ENCODE measurements around the gene NRXN3. TPM values are rescaled to one million over a fixed set of nuclear protein-coding genes. Genes with fewer than 3 reads are reported as not detected.

NRXN3 gene
- total RNA-seq, 2 experiments from 2014 or later: not detected

GRCh38 chr14:79639613-79640012 lies 1469.4 kb downstream of the NRXN3 start:
- intact Hi-C loops (cut with micrococcal nuclease): no loop called here
- Mint-ChIP-seq H3K4me1 (ENCODE audit: low read depth) (no peaks in the 10 kb centered on the region), H3K27me3 (no peaks in the 10 kb centered on the region), H3K9me3 (no peaks in the 10 kb centered on the region), H3K36me3 (no peaks in the 10 kb centered on the region), H3K27ac (no peak overlapping the region), H3K4me3 (no peak overlapping the region)
- no peak for DNase-seq
- CTCF ChIA-PET: no interaction called here
- POLR2A ChIA-PET: no interaction called here

GRCh38 chr14:79641371-79641770 lies 1471.2 kb downstream of the NRXN3 start:
- no peak for DNase-seq
- H3K4me1 Mint-ChIP-seq (ENCODE audit: low read depth): no peaks in the 10 kb centered on the region
- no peaks in the 10 kb centered on the region for H3K27me3 Mint-ChIP-seq
- ChIA-PET POLR2A (no interaction called here), CTCF (no interaction called here)
- intact Hi-C loops (cut with micrococcal nuclease): no loop called here
- no peaks in the 10 kb centered on the region for H3K9me3 Mint-ChIP-seq
- H3K4me3 Mint-ChIP-seq: no peak overlapping the region
- H3K27ac Mint-ChIP-seq: no peak overlapping the region
- no peaks in the 10 kb centered on the region for H3K36me3 Mint-ChIP-seq

GRCh38 chr14:79643132-79643531 lies 1473.0 kb downstream of the NRXN3 start:
- no peaks in the 10 kb centered on the region for H3K27me3 Mint-ChIP-seq
- H3K36me3 Mint-ChIP-seq: no peaks in the 10 kb centered on the region
- CTCF ChIA-PET: no interaction called here
- no peak overlapping the region for H3K4me3 Mint-ChIP-seq
- intact Hi-C loops (cut with micrococcal nuclease): no loop called here
- POLR2A ChIA-PET: no interaction called here
- H3K27ac Mint-ChIP-seq: no peak overlapping the region
- DNase-seq: no peak
- H3K4me1 Mint-ChIP-seq (ENCODE audit: low read depth): no peaks in the 10 kb centered on the region
- no peaks in the 10 kb centered on the region for H3K9me3 Mint-ChIP-seq

GRCh38 chr14:79645753-79646362 lies 1475.7 kb downstream of the NRXN3 start:
- DNase-seq: no peak
- no peaks in the 10 kb centered on the region for H3K4me1 Mint-ChIP-seq (ENCODE audit: low read depth)
- CTCF ChIA-PET: no interaction called here
- no peaks in the 10 kb centered on the region for H3K9me3 Mint-ChIP-seq
- H3K36me3 Mint-ChIP-seq: no peaks in the 10 kb centered on the region
- POLR2A ChIA-PET: no interaction called here
- H3K27ac Mint-ChIP-seq: no peak overlapping the region
- H3K27me3 Mint-ChIP-seq: no peaks in the 10 kb centered on the region
- intact Hi-C loops (cut with micrococcal nuclease): no loop called here
- H3K4me3 Mint-ChIP-seq: no peak overlapping the region

- Mint-ChIP-seq H3K27ac (no peak overlapping the region), H3K4me1 (ENCODE audit: low read depth) (no peaks in the 10 kb centered on the region), H3K4me3 (no peak overlapping the region), H3K36me3 (no peaks in the 10 kb centered on the region), H3K27me3 (no peaks in the 10 kb centered on the region), H3K9me3 (no peaks in the 10 kb centered on the region)
- POLR2A ChIA-PET: no interaction called here
- no peak for DNase-seq
- CTCF ChIA-PET: interaction anchor here (0.6 kb wide), 1 partner anchor 1201 kb away, joined by 3 read pairs; no protein-coding TSS in a partner anchor
- intact Hi-C loops (cut with micrococcal nuclease): no loop called here
Measured at GRCh38 chr14:79649856-79650255, 1479.7 kb downstream of the NRXN3 start.

- intact Hi-C loops (cut with micrococcal nuclease): loop anchor here (2.0 kb wide), 1 partner anchor 16 kb away; no protein-coding TSS in a partner anchor
- ChIA-PET CTCF (no interaction called here), POLR2A (no interaction called here)
- Mint-ChIP-seq H3K27ac (no peak overlapping the region), H3K4me3 (no peak overlapping the region), H3K27me3 (no peaks in the 10 kb centered on the region), H3K36me3 (no peaks in the 10 kb centered on the region), H3K4me1 (ENCODE audit: low read depth) (no peaks in the 10 kb centered on the region), H3K9me3 (no peaks in the 10 kb centered on the region)
- no peak for DNase-seq
Measured at GRCh38 chr14:79652513-79653307, 1482.5 kb downstream of the NRXN3 start.

- Mint-ChIP-seq H3K4me3 (no peak overlapping the region), H3K36me3 (no peaks in the 10 kb centered on the region), H3K4me1 (ENCODE audit: low read depth) (no peaks in the 10 kb centered on the region), H3K9me3 (no peaks in the 10 kb centered on the region), H3K27me3 (no peaks in the 10 kb centered on the region), H3K27ac (no peak overlapping the region)
- intact Hi-C loops (cut with micrococcal nuclease): no loop called here
- ChIA-PET CTCF (no interaction called here), POLR2A (no interaction called here)
- DNase-seq: no peak
Measured at GRCh38 chr14:79656056-79656455, 1485.9 kb downstream of the NRXN3 start.

GRCh38 chr14:79656496-79656895 lies 1486.3 kb downstream of the NRXN3 start:
- CTCF ChIA-PET: no interaction called here
- H3K36me3 Mint-ChIP-seq: no peaks in the 10 kb centered on the region
- H3K4me3 Mint-ChIP-seq: no peak overlapping the region
- H3K9me3 Mint-ChIP-seq: no peaks in the 10 kb centered on the region
- no peaks in the 10 kb centered on the region for H3K27me3 Mint-ChIP-seq
- H3K27ac Mint-ChIP-seq: no peak overlapping the region
- DNase-seq: no peak
- intact Hi-C loops (cut with micrococcal nuclease): no loop called here
- POLR2A ChIA-PET: no interaction called here
- no peaks in the 10 kb centered on the region for H3K4me1 Mint-ChIP-seq (ENCODE audit: low read depth)

GRCh38 chr14:79658221-79658620 lies 1488.0 kb downstream of the NRXN3 start:
- Mint-ChIP-seq H3K27ac (no peak overlapping the region), H3K4me3 (no peak overlapping the region), H3K27me3 (no peaks in the 10 kb centered on the region), H3K9me3 (no peaks in the 10 kb centered on the region), H3K4me1 (ENCODE audit: low read depth) (no peaks in the 10 kb centered on the region), H3K36me3 (no peaks in the 10 kb centered on the region)
- ChIA-PET CTCF (no interaction called here), POLR2A (no interaction called here)
- intact Hi-C loops (cut with micrococcal nuclease): no loop called here
- no peak for DNase-seq

GRCh38 chr14:79658769-79659168 lies 1488.6 kb downstream of the NRXN3 start:
- Mint-ChIP-seq H3K36me3 (no peaks in the 10 kb centered on the region), H3K4me1 (ENCODE audit: low read depth) (no peaks in the 10 kb centered on the region), H3K9me3 (peaks cover 2% of the 10 kb centered on the region), H3K27me3 (no peaks in the 10 kb centered on the region), H3K27ac (no peak overlapping the region), H3K4me3 (no peak overlapping the region)
- ChIA-PET POLR2A (no interaction called here), CTCF (no interaction called here)
- intact Hi-C loops (cut with micrococcal nuclease): no loop called here
- no peak for DNase-seq

GRCh38 chr14:79660053-79660939 lies 1490.1 kb downstream of the NRXN3 start:
- Mint-ChIP-seq H3K27me3 (no peaks in the 10 kb centered on the region), H3K27ac (no peak overlapping the region), H3K4me1 (ENCODE audit: low read depth) (no peaks in the 10 kb centered on the region), H3K36me3 (no peaks in the 10 kb centered on the region), H3K9me3 (peaks cover 2% of the 10 kb centered on the region), H3K4me3 (no peak overlapping the region)
- intact Hi-C loops (cut with micrococcal nuclease): no loop called here
- CTCF ChIA-PET: no interaction called here
- DNase-seq: no peak
- POLR2A ChIA-PET: no interaction called here

GRCh38 chr14:79661752-79662151 lies 1491.6 kb downstream of the NRXN3 start:
- Mint-ChIP-seq H3K4me3 (no peak overlapping the region), H3K4me1 (ENCODE audit: low read depth) (no peaks in the 10 kb centered on the region), H3K27ac (no peak overlapping the region), H3K27me3 (no peaks in the 10 kb centered on the region), H3K36me3 (no peaks in the 10 kb centered on the region), H3K9me3 (peaks cover 2% of the 10 kb centered on the region)
- POLR2A ChIA-PET: no interaction called here
- CTCF ChIA-PET: no interaction called here
- no peak for DNase-seq
- intact Hi-C loops (cut with micrococcal nuclease): no loop called here

Data from activated CD4-positive, alpha-beta memory T cell treated with anti-CD3 and anti-CD28 coated beads for 36 hours (primary cell).